Choroid plexus epithelial cell (primary cell): ENCODE measurements around the gene DCST1.
"Not testable (repeated sequence)": the region's sequence is repeated elsewhere in the genome, so short reads cannot be mapped to it uniquely, and the experiment has no call there.

Source experiments
- DNase-seq: peaks from one replicate; pipeline ENCODE4 v3.0.0-alpha.2; 2010; ENCODE audit warnings: low read depth
- H3K4me3 ChIP-seq: 2 replicates; pipeline ENCODE4 v1.5.1; 2011; ENCODE audit warnings: low read depth, mild to moderate bottlenecking, control low read depth, low read length, moderate library complexity
- TF ChIP-seq, protein P1 (sequence below): conservative IDR thresholded peaks from 2 replicates; pipeline ENCODE4 v1.5.1; 2011; ENCODE audit warnings: low read depth, mild to moderate bottlenecking, control low read depth, inconsistent platforms, low read length, moderate library complexity

Gene DCST1, protein sequence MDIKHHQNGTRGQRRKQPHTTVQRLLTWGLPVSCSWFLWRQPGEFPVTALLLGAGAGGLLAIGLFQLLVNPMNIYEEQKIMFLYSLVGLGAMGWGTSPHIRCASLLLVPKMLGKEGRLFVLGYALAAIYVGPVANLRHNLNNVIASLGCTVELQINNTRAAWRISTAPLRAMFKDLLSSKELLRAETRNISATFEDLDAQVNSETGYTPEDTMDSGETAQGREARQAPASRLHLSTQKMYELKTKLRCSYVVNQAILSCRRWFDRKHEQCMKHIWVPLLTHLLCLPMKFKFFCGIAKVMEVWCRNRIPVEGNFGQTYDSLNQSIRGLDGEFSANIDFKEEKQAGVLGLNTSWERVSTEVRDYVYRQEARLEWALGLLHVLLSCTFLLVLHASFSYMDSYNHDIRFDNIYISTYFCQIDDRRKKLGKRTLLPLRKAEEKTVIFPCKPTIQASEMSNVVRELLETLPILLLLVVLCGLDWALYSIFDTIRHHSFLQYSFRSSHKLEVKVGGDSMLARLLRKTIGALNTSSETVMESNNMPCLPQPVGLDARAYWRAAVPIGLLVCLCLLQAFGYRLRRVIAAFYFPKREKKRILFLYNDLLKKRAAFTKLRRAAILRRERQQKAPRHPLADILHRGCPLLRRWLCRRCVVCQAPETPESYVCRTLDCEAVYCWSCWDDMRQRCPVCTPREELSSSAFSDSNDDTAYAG

DNA sequence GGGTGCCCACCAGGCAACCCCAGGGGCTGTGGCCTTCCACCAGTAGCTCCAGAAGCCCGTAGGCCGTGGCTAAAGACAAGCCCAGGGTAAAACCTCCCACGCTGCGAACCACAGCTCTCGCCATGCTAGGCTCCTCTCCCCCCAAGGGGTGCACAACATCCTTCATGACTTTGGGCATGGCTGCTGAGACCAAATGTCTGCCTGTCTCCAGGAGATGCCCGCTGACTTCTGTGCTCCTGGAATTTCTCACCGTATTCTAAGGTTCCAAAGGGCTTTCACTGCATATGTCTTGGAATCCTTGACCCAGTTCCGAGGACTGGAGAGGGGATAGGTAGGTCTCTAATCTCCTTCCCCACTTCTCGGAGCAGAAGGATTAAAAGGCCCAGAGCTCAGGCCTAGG is at the start of gene DCST1, which contains the start of gene DCST2:
DCST1 (plus strand) TSS at position 301 of the 400 bp plus-strand sequence. CDS start 213 bp downstream, outside the sequence.
DCST2 (minus strand) TSS at position 258 of the 400 bp plus-strand sequence; CDS start at position 178, 80 bp downstream.
- no peak within 1 kb of the TSS for H3K4me3 ChIP-seq
- no peak for DNase-seq
- TF ChIP-seq, protein P1, sequence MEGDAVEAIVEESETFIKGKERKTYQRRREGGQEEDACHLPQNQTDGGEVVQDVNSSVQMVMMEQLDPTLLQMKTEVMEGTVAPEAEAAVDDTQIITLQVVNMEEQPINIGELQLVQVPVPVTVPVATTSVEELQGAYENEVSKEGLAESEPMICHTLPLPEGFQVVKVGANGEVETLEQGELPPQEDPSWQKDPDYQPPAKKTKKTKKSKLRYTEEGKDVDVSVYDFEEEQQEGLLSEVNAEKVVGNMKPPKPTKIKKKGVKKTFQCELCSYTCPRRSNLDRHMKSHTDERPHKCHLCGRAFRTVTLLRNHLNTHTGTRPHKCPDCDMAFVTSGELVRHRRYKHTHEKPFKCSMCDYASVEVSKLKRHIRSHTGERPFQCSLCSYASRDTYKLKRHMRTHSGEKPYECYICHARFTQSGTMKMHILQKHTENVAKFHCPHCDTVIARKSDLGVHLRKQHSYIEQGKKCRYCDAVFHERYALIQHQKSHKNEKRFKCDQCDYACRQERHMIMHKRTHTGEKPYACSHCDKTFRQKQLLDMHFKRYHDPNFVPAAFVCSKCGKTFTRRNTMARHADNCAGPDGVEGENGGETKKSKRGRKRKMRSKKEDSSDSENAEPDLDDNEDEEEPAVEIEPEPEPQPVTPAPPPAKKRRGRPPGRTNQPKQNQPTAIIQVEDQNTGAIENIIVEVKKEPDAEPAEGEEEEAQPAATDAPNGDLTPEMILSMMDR: no peak

DNA sequence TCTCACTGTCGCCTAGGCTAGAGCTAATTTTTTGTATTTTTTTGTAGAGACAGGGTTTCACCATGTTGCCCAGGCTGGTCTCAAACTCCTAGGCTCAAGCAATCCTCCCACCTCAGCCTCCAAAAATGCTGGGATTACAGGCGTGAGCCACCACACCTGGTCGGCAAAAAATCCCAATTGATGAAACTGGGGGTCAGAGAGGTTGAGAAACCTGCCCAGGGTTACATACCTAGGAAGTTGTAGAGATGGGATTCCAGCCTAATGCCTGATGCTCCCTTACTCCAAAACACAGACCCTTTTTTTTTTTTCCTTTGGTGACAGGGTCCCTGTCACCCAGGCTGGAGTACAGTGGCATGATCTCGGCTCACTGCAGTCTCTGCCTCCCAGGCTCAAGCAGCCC is 46.9 kb upstream of the DCST1 start:
- DNase-seq, H3K4me3 ChIP-seq: not testable (repeated sequence)

DNA sequence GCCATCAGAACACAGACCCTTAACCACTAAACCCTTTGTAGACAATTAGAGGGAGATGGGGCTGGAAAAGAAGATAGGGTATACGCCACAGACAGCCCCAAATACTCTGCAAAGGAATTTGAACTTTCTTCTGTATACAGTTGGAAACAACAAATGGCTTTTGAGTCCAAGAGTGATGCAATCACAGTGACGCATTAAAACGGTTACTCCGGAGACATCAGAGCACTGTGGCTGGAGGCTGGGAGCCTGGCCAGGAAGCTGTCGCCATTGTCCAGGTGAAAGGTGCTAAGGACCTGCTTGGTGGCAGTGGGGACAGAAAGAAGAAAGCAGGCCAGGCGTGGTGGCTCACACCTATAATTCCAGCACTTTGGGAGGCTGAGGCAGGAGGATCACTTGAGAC is 46.3 kb upstream of the DCST1 start:
- no peak for DNase-seq
- TF ChIP-seq, protein P1: no peak
- H3K4me3 ChIP-seq: no peak overlapping the region

DNA sequence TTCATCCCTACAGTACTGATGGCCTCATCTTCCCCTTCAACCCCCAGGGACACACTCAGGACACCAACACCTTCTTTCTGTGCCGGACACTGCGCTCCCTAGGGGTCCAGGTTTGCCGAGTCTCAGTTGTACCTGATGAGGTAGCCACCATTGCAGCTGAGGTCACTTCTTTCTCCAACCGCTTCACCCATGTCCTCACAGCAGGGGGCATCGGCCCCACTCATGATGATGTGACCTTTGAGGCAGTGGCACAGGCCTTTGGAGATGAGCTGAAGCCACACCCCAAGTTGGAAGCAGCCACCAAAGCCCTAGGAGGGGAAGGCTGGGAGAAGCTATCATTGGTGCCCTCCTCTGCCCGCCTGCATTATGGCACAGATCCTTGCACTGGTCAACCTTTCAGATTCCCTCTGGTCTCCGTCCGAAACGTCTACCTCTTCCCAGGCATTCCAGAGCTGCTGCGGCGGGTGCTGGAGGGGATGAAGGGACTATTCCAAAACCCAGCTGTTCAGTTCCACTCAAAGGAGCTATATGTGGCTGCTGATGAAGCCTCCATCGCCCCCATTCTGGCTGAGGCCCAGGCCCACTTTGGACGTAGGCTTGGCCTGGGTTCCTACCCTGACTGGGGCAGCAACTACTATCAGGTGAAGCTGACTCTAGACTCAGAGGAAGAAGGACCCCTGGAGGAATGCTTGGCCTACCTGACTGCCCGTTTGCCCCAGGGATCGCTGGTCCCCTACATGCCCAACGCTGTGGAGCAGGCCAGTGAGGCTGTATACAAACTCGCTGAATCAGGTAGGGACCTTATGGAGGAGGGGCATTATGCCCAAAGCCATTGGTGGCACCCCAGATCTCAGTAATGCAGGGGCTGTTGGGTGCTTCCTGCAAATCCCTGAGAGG is 45.3 kb upstream of the DCST1 start:
- no peak for DNase-seq
- no peak overlapping the region for H3K4me3 ChIP-seq
- TF ChIP-seq, protein P1: no peak

DNA sequence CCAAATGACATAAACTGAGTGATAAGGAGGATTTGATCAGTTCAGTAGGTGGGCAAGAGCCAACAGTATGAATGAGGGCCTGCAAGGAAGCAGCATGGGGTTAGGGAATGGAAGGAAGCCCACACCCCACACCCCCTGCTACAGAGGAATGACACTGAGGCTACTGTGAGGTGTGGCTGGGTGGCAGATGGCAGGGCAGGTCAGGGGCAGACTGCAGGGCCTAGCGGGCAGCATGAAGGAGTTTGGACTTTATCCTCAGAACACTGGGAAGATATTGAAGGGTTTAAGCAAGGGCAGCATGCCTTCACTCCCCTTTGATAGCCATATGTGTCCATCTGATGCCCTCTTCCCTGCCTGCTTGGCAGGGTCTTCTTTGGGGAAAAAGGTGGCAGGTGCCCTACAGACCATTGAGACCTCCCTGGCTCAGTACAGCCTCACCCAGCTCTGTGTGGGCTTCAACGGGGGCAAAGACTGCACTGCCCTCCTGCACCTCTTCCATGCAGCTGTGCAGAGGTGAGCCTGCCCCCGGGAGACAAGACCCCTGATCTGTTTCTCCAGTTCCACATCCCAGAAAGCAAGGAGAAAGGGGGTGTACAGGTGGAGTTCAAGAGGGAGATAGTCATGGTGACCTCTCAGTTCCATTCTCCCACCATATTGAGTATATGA is 44.3 kb upstream of the DCST1 start:
- TF ChIP-seq, protein P1: no peak
- H3K4me3 ChIP-seq: no peak overlapping the region
- DNase-seq: no peak

DNA sequence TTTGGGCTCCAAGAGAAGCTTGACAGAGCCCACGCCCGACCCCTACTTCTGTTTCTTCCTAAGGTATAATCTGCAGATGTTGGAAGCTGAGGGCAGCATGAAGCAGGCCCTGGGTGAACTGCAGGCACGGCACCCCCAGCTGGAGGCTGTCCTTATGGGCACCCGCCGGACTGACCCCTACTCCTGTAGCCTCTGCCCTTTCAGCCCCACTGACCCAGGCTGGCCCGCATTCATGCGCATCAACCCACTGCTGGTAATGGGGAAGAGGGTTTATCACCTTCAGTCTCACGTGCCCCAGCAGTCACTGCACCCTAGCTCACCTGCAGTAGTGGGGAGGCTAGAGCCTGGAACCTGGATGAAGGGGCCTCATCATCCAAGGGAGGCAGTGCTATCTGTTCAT is 43.3 kb upstream of the DCST1 start:
- TF ChIP-seq, protein P1: no peak
- H3K4me3 ChIP-seq: no peak overlapping the region
- no peak for DNase-seq
